Psoas muscle (tissue), 8 donors: ENCODE results near the gene VGLL4. TPM values are rescaled to one million over a fixed set of nuclear protein-coding genes. Genes with fewer than 3 reads are reported as not detected.
"Not testable (repeated sequence)": the region's sequence is repeated elsewhere in the genome, so short reads cannot be mapped to it uniquely, and the experiment has no call there.

Experiments
- ATAC-seq, 4 donors: fragments of 200-7000 bp; cut with Tn5 transposase; one replicate each; pipeline ENCODE4 v1.9.1; 2020; ENCODE audit warnings: moderate library complexity in 3 of 4, mild to moderate bottlenecking in 2 of 4
- DNase-seq, 2 donors: peaks; one replicate each; pipeline ENCODE4 v3.0.0-alpha.2; 2020
- H3K27ac ChIP-seq: fragments of 200-600 bp; one replicate; pipeline ENCODE4 v1.8.0; 2022
- H3K27me3 ChIP-seq, 3 donors: fragments of 200-600 bp in 1 of 3; one replicate each; pipeline versions ENCODE4 v1.6.1 to v1.8.0; 2013 to 2022; ENCODE audit warnings: low read length in 2 of 3, mild to moderate bottlenecking in 2 of 3, moderate library complexity in 1 of 3; ENCODE audit not compliant: insufficient read depth in 3 of 3
- H3K36me3 ChIP-seq, 2 donors: fragments of 200-600 bp in 1 of 2; one replicate each; pipeline versions ENCODE4 v1.6.1 to v1.8.0; 2013 to 2022; ENCODE audit warnings: low read depth in 1 of 2, mild to moderate bottlenecking in 1 of 2, moderate library complexity in 1 of 2; ENCODE audit not compliant: insufficient read depth in 1 of 2
- H3K4me1 ChIP-seq: fragments of 200-600 bp; one replicate; pipeline ENCODE4 v1.8.0; 2022
- H3K4me3 ChIP-seq: fragments of 200-600 bp; one replicate; pipeline ENCODE4 v1.8.0; 2022; ENCODE audit warnings: mild to moderate bottlenecking
- H3K9me3 ChIP-seq: fragments of 200-600 bp; one replicate; pipeline ENCODE4 v1.8.0; 2022
- WGBS, 3 donors: extraction: QIAGEN DNeasy Blood & Tissue Kit; methylation state at CpG; one replicate each; pipeline versions ENCODE4 v1.1.6 to v1.1.7; 2013; 5-methylcytosine and 5-hydroxymethylcytosine counted together
- intact Hi-C, 2 donors: fragments of 100-400 bp; cut with DNase I; formaldehyde crosslinking; loops; one replicate each; pipeline versions ENCODE4 v1.11.0 to v1.14.2; 2022
- polyA plus RNA-seq, 3 donors: library from polyadenylated mRNA; stranded (reverse); fragments of 200-250 nt; gene quantifications; one replicate each; pipeline ENCODE4 v1.2.3, GENCODE V29; 2013
- total RNA-seq, 4 donors: library from RNA; stranded (reverse); fragmentation: NEBNext Ultra II Directional in 2 of 4; extraction: Animal tissue kit (Norgen Biotek cat#: 25700) in 2 of 4; gene quantifications; one replicate each; pipeline versions ENCODE4 v1.2.1 to v1.2.4, GENCODE V29; 2021 to 2023
- TF ChIP-seq, protein P1 (sequence below): fragments of 200-600 bp; IDR thresholded peaks from one replicate; pipeline ENCODE4 v1.8.0; 2022; ENCODE audit warnings: antibody characterized with exemption
- donor health status: healthy with polysubstance abuse.
- donor health status: DM: no; HTN: no; CAD: no; lungs with moderate emphysema.
- donor health status: Bipolar disorder and iron deficiency.
- donor health status: healthy.
- donor health status: DM: yes; HTN: yes; CAD: no.
- donor health status: DM: no; HTN: no; CAD: no.
- donor health status: DM: no; HTN: no; CAD: no.
- donor health status: DM: yes; HTN: yes; CAD: no.

VGLL4 gene
- total and polyA plus RNA-seq, 7 donors, result 8.0 to 14.8 (median 11.7) TPM

DNA sequence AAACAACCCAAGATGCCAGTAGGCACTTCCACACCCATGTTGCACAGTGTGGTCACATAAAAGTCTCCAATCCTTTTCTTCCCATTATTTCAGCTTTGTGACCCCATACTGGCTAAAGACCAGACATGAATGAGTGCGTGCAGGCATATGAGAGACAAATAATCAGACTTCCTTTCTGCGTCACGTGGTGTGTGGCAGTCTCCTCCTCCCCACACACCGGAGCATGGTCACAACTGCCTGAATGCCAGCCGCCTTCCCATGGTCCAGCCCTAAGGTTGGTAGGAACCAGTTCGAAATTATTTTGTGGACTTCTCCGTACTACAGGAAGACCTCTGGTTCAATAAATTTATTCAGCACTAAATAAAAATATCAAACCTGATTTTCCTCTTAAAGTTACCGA lies 65.5 kb downstream of the VGLL4 start:
- 81 to 93% (median 84%) methylated on average over 8 of the region's 8 CpGs for WGBS, 3 donors
- Histone ChIP-seq H3K36me3 (no peaks in the 10 kb centered on the region), H3K27me3 (no peaks in the 10 kb centered on the region), H3K27ac (no peak overlapping the region), H3K4me3 (no peak overlapping the region), H3K9me3 (no peaks in the 10 kb centered on the region), H3K4me1 (peaks cover 58% of the 10 kb centered on the region)
- TF ChIP-seq, protein P1, sequence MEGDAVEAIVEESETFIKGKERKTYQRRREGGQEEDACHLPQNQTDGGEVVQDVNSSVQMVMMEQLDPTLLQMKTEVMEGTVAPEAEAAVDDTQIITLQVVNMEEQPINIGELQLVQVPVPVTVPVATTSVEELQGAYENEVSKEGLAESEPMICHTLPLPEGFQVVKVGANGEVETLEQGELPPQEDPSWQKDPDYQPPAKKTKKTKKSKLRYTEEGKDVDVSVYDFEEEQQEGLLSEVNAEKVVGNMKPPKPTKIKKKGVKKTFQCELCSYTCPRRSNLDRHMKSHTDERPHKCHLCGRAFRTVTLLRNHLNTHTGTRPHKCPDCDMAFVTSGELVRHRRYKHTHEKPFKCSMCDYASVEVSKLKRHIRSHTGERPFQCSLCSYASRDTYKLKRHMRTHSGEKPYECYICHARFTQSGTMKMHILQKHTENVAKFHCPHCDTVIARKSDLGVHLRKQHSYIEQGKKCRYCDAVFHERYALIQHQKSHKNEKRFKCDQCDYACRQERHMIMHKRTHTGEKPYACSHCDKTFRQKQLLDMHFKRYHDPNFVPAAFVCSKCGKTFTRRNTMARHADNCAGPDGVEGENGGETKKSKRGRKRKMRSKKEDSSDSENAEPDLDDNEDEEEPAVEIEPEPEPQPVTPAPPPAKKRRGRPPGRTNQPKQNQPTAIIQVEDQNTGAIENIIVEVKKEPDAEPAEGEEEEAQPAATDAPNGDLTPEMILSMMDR, result no peak
- DNase-seq (no peak), ATAC-seq (no peak)
- intact Hi-C loops, result no loop called here

DNA sequence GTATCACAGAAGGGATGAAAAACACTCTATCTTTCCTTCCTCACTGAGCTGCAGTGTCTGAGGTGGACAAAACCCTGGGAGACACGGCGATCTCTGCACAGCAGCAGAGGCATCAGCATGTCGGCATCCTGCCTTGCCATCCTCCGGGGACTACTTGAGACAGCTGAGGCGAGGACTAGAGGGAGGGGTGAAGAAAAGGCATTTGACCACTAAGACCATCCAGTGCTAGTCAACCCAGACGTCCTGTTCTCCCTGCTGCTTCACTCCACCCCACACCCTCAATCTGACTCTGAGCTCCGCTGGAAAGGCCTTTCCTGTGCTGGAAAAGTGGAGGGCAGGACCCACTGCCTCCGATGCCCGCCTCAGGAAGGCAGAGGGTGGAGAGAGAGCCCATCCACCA lies 67.3 kb downstream of the VGLL4 start:
- peak; percentile 31 to 61 (median 40) for ATAC-seq
- no peak overlapping the region for H3K4me3 ChIP-seq
- H3K4me1 ChIP-seq, result peaks cover 41% of the 10 kb centered on the region
- intact Hi-C loops, result no loop called here
- no peaks in the 10 kb centered on the region for H3K36me3 ChIP-seq
- H3K27ac ChIP-seq, result no peak overlapping the region
- peak in 1 of 2 donors; percentile 66 for DNase-seq
- H3K27me3 ChIP-seq, result no peaks in the 10 kb centered on the region
- WGBS, 3 donors, result 31 to 47% (median 35%) methylated on average over 9 of the region's 9 CpGs
- TF ChIP-seq, protein P1, result no peak
- no peaks in the 10 kb centered on the region for H3K9me3 ChIP-seq

DNA sequence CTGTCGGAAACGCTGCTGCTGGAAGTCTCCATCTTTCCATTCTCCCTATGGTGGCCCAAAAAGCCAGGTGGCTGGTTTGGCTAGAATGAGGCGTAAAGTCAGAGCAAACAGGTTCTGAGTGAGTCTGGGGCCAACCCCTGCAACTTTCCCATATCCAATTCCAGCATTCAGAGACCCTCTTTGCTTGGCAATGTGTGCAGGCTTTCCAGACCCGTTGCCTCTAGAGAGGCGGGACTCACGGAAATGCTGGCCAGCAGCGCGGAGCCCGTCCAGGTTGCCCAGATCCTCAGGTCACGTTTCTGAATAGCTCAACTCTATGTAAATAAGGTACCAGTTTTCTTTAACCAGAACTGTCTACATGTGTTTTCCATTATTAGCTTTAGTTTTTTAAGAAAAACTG lies 68.0 kb downstream of the VGLL4 start:
- Histone ChIP-seq H3K4me3 (no peak overlapping the region), H3K4me1 (peaks cover 40% of the 10 kb centered on the region), H3K27me3 (no peaks in the 10 kb centered on the region), H3K36me3 (no peaks in the 10 kb centered on the region), H3K27ac (peak overlapping the region; percentile 5), H3K9me3 (no peaks in the 10 kb centered on the region)
- TF ChIP-seq, protein P1, result no peak
- intact Hi-C loops, result no loop called here
- WGBS, 3 donors, result 60 to 78% (median 74%) methylated on average over 10 of the region's 10 CpGs
- ATAC-seq, result no peak
- peak in 1 of 2 donors; percentile 46 for DNase-seq

GRCh38 chr3:11574981-11575669 lies 68.6 kb downstream of the VGLL4 start:
- intact Hi-C loops, result no loop called here
- no peak for ATAC-seq
- peaks cover 44% of the 10 kb centered on the region for H3K4me1 ChIP-seq
- no peaks in the 10 kb centered on the region for H3K27me3 ChIP-seq
- WGBS, 3 donors, result 81 to 86% (median 81%) methylated on average over 20 of the region's 20 CpGs
- H3K27ac ChIP-seq, result peak overlapping the region; percentile 5
- no peaks in the 10 kb centered on the region for H3K9me3 ChIP-seq
- no peak overlapping the region for H3K4me3 ChIP-seq
- TF ChIP-seq, protein P1, result no peak
- no peaks in the 10 kb centered on the region for H3K36me3 ChIP-seq
- DNase-seq, result peak in 1 of 2 donors; percentile 50

DNA sequence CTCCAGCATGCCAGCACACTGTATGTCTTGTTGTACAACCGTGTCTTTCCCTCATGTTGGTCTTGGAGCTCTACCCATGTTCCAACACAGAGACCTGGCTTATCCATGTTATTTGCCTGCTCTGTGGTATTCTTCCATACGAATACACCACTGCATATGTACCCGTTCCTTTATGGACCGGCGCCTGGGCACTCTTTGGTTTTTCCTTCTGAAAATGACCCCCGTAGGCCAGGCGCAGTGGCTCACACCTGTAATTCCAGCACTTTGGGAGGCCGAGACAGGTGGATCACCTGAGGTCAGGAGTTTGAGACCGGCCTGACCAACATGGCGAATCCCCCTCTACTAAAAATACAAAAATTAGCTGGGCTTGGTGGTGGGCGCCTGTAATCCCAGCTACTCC lies 71.1 kb downstream of the VGLL4 start:
- H3K36me3 ChIP-seq, H3K27ac ChIP-seq, intact Hi-C loops, H3K9me3 ChIP-seq, ATAC-seq, DNase-seq, H3K27me3 ChIP-seq, H3K4me3 ChIP-seq: not testable (repeated sequence)
- peaks cover 61% of the 10 kb centered on the region for H3K4me1 ChIP-seq
- 95 to 98% (median 96%) methylated on average over 11 of the region's 11 CpGs for whole genome bisulfite sequencing, 3 donors
